DOHH2 (cell line): ENCODE results near the gene HABP2.

Source experiments
- H3F3A ChIP-seq: fragments of 200-600 bp; sonication (generic), shearing (Covaris generic); 2 replicates; pipeline ENCODE4 v1.6.0; 2016; ENCODE audit warnings: antibody characterized with exemption, mild to moderate bottlenecking; ENCODE audit not compliant: control insufficient read depth, insufficient read depth
- H3K27ac ChIP-seq: fragments of 200-600 bp; sonication (generic); 2 replicates; pipeline ENCODE4 v1.5.1; 2014; ENCODE audit warnings: low read depth, mild to moderate bottlenecking, low read length, moderate library complexity
- H3K27me3 ChIP-seq: fragments of 200-600 bp; sonication (generic); 2 replicates; pipeline ENCODE4 v1.6.1; 2014; ENCODE audit warnings: mild to moderate bottlenecking, low read length, mixed read lengths; ENCODE audit not compliant: control insufficient read depth
- H3K36me3 ChIP-seq: fragments of 200-600 bp; sonication (generic); 2 replicates; pipeline ENCODE4 v1.6.1; 2014; ENCODE audit warnings: mild to moderate bottlenecking, low read length, moderate library complexity, mixed read lengths; ENCODE audit not compliant: control insufficient read depth
- H3K4me1 ChIP-seq: fragments of 200-600 bp; sonication (generic); 2 replicates; pipeline ENCODE4 v1.6.1; 2014; ENCODE audit warnings: mild to moderate bottlenecking, low read length, mixed read lengths; ENCODE audit not compliant: control insufficient read depth
- H3K4me2 ChIP-seq: fragments of 200-600 bp; sonication (generic); 2 replicates; pipeline ENCODE4 v1.6.0; 2014; ENCODE audit warnings: mild to moderate bottlenecking, low read length, moderate library complexity
- H3K4me3 ChIP-seq: fragments of 200-600 bp; sonication (generic); 2 replicates; pipeline ENCODE4 v1.5.1; 2014; ENCODE audit warnings: mild to moderate bottlenecking, low read length, mixed read lengths
- H3K79me2 ChIP-seq: fragments of 200-600 bp; sonication (generic); 2 replicates; pipeline ENCODE4 v1.6.1; 2014; ENCODE audit warnings: mild to moderate bottlenecking, low read length, mixed read lengths; ENCODE audit not compliant: control insufficient read depth
- H3K9me2 ChIP-seq: fragments of 200-600 bp; sonication (generic); replicated peaks from 2 replicates; pipeline ENCODE4 v1.6.1; 2014; ENCODE audit warnings: mild to moderate bottlenecking, low read length, mixed read lengths; ENCODE audit not compliant: control insufficient read depth
- H3K9me3 ChIP-seq: fragments of 200-600 bp; sonication (generic); 2 replicates; pipeline ENCODE4 v1.6.1; 2014; ENCODE audit warnings: antibody characterized with exemption, low read length, mixed read lengths; ENCODE audit not compliant: control insufficient read depth, insufficient read depth
- H4K20me1 ChIP-seq: fragments of 200-600 bp; sonication (generic); 2 replicates; pipeline ENCODE4 v1.6.0; 2014; ENCODE audit warnings: low read depth, mild to moderate bottlenecking, antibody characterized with exemption, low read length, moderate library complexity; ENCODE audit not compliant: control insufficient read depth, insufficient read depth
- CTCF ChIP-seq: fragments of 200-600 bp; sonication (generic); IDR thresholded peaks from one replicate; pipeline ENCODE4 v1.5.1; 2014; ENCODE audit warnings: antibody characterized with exemption, mild to moderate bottlenecking, low read depth, low read length; ENCODE audit not compliant: poor library complexity, severe bottlenecking
- EZH2phosphoT487 ChIP-seq: fragments of 200-600 bp; sonication (generic); IDR thresholded peaks from 2 replicates; pipeline ENCODE4 v1.6.1; 2017; ENCODE audit warnings: borderline replicate concordance, mild to moderate bottlenecking, antibody characterized with exemption, low read length, moderate library complexity, mixed read lengths

Gene HABP2

DNA sequence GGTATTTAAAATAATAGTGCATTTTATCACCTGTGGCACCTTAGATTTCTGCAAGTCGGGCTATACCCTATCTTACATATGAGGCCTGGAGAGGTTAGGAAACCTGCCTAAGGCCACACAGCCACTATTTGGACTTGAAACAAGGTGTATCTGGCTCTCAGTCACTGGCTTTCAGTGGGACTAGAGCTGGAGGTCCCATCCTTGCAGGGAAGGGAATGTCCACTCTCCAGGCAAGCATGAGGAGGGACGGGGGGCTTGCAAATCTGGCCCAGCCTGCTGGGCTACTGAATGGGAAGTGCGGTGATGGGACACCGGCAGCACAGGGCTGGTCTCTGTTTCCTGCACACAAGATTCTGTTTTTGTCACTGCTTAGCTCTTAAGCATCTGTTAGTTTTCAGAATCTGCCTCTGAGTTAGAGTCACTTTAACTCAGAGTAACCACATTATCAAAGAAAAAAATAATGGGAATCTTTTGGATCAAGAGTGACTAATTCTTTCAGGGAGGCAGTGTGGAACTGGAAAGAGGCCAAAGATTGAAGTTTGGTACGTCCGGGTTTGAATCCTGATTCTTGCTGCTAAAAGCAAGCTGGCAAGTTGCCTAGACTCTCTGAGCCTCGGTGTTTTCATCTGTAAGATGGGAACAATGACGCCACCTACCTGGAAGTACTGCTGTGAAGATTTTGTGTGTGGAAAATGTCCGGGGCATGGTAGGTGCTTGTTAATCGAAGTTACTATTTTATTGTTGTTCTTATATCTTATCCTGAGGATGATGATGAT lies 33.8 kb upstream of the HABP2 start:
- Histone ChIP-seq H3K4me2 (no peak overlapping the region), H3F3A (no peaks in the 10 kb centered on the region), H3K4me3 (no peak overlapping the region), H3K27me3 (no peaks in the 10 kb centered on the region), H3K27ac (no peak overlapping the region), H3K4me1 (no peaks in the 10 kb centered on the region), H3K36me3 (no peaks in the 10 kb centered on the region), H3K9me3 (no peaks in the 10 kb centered on the region), H3K79me2 (no peaks in the 10 kb centered on the region), H3K9me2 (no peaks in the 10 kb centered on the region), H4K20me1 (no peaks in the 10 kb centered on the region)
- no peak for TF ChIP-seq EZH2phosphoT487
- no peak for TF ChIP-seq CTCF

DNA sequence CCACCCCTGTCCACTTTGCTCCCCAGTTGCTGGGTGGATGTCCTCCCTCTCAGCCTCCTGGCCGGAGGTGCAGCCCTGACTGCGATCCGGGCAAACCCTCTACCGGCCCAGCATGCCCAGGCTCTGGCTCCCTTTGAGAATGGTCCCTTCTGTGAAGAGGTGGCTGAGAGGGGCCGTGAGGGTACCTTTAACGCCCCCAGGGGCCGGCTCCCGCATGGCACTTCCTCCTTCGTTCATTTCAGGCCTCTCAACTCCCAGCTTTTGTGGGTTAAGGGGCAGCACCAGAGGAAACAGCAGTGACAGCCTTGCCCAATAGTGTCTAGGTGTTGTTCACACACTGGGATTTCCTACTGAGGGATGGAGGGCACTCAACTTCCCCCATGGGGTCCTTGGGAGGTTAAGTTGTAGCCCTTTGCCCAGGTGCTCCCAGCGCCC lies 33.2 kb upstream of the HABP2 start:
- Histone ChIP-seq H3K4me1 (no peaks in the 10 kb centered on the region), H3K4me2 (no peak overlapping the region), H3K79me2 (no peaks in the 10 kb centered on the region), H4K20me1 (no peaks in the 10 kb centered on the region), H3K4me3 (no peak overlapping the region), H3K27me3 (no peaks in the 10 kb centered on the region), H3K27ac (no peak overlapping the region), H3F3A (no peaks in the 10 kb centered on the region), H3K9me2 (no peaks in the 10 kb centered on the region), H3K36me3 (no peaks in the 10 kb centered on the region), H3K9me3 (no peaks in the 10 kb centered on the region)
- TF ChIP-seq EZH2phosphoT487 (no peak), CTCF (peak; percentile 57)

GRCh38 chr10:113520261-113520660 lies 32.6 kb upstream of the HABP2 start:
- no peak for TF ChIP-seq EZH2phosphoT487
- TF ChIP-seq CTCF, result no peak

More at GRCh38 chr10:113520261-113520660, 32.6 kb upstream of the HABP2 start:
- Histone ChIP-seq H3K4me2 (no peak overlapping the region), H3F3A (no peaks in the 10 kb centered on the region), H3K27me3 (no peaks in the 10 kb centered on the region), H4K20me1 (no peaks in the 10 kb centered on the region), H3K4me1 (no peaks in the 10 kb centered on the region), H3K36me3 (no peaks in the 10 kb centered on the region), H3K9me3 (no peaks in the 10 kb centered on the region), H3K27ac (no peak overlapping the region), H3K9me2 (no peaks in the 10 kb centered on the region), H3K79me2 (no peaks in the 10 kb centered on the region), H3K4me3 (no peak overlapping the region)
